Globus pallidus (tissue), 1 donor: ENCODE results near the gene CDH22.

ENCODE experiments used
- DNase-seq: peaks from one replicate; pipeline ENCODE4 v3.0.0-alpha.2; 2015; ENCODE audit warnings: low spot score

CDH22 gene

DNA sequence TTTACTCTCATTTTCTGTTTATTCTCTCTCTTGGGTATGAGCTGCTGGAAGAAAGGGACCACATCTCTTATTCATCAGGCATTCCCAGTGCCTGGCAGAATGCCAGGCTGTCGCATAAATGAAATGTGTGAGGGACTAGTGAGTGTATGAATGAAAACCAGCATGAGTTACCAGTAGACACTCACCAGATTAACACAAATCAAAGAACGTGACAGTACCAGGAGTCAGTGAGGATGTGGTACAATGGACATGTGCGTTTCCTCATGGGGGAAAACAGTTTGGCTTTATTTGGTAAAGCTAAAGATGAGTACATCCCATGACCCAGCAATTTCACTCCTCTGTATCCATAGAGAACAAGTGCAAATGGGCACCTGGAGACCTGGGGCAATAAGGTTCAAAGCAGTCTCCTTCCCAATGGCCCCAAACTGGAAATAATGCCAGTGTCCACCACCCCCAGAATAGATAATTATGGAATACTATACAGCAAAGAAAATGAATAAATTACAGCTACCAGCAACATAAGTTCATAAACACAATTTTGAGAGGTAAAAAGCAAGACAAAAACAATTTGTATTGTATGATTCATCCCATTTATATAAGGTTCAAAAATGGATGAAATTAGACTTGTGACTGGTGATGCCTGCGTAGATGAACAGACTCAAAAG is 93.3 kb downstream of the CDH22 start:
- no peak for DNase-seq

DNA sequence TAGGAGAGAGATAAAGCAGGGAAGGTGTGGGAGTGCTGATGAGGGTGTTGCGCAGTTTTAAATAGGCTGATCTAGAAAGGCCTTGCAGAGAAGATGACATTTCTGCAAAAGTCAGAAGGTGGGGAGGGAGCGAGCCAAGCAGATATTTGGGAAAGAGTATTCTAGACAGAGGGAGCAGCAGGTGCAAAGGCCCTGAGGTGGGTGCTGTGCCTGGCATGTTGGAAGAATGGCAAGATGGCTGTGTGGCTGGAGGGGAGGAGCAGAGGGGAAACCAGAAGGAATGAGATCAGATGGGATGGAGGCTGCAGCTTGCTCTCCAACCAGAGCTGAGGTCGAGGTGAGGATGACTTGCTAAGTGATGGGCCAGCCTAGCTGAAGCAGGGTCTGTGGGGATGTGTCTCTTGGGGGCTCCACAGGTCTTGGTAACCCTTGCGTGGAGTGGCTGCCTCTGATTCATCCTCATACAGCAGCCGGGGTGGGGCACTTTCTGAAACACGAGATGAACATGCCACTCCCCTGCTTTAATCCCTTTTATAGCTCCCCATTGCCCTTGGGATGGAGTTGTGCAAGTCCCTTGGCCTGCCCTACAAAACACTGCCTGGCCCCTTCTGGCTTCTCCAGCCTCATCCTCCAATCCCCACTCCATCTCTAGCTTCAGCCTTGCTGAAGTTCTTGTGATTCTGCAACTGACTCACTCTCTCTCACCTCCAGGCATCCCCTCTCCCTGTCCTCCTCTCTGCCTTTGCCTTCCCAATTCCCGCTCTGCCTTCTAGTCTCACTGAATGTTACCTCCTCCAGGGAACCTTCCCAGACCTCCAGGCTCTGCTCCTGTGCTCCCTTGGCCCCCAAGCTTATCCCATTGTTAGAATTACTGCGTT is 94.1 kb downstream of the CDH22 start:
- no peak for DNase-seq

DNA sequence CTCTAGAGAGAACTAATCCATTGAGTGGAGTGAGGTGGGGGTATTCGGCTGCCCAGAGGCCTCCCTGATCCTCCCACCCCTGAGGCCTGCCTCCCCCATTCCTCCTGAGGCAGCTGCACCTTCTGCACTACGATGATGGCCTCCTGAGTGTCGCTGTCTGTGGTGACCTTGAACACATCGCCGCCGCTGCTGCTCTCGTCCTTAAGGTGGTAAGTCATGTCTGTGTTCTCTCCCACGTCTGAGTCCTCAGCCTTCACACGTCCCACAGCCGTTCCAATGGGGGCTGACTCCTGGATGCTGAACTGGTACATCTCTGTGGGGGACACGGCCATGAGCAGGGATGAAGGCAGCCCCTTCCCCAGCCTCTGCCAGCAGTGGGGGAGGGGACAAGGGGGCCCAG is 95.4 kb downstream of the CDH22 start:
- no peak for DNase-seq

DNA sequence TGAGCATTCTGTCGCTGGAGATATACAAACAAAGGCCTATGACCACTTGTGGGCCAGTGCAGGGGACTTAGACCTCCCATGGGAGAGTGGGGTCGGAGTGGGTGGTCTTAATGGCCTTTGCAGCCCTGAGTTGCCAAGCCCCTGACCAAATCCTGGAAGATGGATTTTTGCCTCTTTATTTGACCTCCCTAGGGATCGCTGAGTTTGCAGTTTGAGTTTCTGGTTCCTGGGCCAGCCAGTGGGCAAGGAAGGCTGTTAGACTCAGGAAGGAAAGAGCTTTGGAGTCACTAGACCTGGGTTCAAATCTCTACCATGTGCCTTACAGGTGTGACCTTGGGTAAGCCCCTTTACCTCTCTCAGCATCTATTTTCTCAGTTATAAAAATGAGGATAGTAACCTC is 96.0 kb downstream of the CDH22 start:
- DNase-seq = no peak

DNA sequence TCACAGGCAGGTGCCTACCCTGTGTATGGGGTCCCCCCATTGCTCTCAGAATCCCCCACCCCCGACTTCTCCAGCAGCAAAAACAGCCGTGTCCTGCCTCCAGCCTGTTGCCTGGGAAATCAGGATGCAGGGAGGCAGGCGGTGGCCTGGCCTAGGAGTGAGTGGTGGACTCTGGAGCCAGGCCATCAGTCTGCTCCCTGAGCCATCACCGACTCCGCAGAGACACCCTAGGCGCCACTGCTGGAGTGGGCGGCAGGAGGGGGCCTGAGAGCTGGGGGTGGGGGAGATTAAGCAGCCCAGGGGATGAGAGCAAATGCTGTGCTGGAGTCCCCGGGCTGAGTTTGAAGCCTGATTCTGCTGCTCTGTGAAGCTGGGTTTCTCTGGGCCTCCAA is 97.0 kb downstream of the CDH22 start:
- no peak for DNase-seq

DNA sequence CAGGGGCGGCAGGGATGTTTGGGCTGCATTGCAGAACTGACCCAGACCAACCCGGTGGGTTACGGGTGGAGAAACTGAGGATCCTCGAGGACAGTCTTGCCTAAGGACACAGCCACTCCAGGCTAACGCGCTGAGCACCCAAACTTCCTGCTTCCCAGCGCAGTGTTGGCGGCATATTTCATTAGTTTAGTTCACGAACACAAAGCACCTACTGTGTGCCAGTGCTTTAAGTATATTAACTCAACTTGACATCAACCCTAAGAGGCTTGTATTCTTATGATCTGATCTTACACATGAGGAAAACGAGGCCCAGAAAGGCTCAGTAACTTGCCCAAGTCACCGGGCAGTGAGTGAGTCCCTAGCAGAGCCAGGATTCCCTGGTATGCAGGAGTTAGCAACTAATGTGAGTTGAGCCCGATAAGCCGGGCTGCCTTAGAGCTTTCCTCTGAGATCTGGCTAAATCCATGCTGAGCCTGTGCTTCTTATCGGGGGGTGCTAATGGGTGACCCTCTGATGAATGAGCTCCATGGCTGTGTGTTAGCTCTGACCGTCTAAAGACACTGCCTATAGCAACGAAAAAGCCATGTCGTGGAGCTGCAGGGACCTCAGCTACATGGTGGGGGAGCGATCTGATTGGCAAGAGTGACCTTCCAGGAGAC is 97.5 kb downstream of the CDH22 start:
- DNase-seq = no peak

DNA sequence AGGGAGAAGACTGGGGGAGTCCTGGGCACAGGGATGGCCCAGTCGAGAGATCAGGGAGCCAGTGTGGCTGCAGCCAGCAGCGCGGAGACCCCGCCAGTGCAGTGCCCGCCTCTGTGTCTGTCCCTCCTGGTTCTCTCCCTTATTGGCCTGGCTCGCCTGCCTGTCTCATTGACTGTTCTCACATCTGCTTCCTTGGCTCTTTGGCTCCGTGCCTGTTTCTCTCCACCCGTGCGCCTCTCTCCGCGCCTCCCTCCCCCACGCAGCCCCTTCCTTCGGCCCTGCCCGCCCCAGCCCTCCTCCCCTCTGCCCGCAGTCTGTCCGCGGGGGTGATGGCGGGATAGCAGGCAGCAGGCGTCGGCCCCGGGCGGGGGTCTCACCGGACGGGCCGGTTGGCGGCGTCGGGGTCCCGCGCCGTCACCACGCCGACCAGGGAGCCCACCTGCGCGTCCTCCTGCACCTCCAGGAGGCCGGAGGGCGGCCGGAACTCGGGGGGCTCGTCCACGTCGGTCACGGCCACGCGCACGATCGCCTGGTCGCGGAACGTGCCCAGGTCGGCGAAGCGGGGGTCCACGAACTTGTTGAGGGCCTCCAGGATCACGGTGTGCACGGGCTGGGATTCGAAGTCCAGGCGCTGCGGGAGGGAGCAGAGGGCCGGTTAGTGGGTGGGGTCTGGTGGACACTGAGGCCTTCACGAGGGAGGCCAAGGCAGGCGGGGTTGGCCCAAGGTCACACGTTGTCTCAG is 98.2 kb downstream of the CDH22 start:
- DNase-seq = no peak

DNA sequence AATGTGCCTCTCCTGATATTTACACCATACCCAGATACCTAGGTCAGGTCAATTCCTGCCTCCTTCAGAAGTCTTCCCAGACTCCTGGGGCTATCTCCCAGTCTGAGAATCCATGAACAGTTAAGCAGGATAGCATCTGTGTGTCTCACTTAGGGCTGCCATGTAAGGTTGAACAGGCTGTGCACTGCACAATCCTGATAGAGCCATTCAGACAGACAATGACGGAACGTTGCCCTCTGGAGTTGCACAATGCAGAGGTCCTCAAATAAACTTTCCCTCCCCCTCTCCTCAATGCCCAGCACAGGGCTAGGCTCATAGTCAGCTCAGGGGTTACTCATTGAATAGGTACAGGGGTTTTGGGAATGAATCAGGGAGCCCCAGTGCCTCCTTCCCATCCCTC is 100.5 kb downstream of the CDH22 start:
- no peak for DNase-seq

DNA sequence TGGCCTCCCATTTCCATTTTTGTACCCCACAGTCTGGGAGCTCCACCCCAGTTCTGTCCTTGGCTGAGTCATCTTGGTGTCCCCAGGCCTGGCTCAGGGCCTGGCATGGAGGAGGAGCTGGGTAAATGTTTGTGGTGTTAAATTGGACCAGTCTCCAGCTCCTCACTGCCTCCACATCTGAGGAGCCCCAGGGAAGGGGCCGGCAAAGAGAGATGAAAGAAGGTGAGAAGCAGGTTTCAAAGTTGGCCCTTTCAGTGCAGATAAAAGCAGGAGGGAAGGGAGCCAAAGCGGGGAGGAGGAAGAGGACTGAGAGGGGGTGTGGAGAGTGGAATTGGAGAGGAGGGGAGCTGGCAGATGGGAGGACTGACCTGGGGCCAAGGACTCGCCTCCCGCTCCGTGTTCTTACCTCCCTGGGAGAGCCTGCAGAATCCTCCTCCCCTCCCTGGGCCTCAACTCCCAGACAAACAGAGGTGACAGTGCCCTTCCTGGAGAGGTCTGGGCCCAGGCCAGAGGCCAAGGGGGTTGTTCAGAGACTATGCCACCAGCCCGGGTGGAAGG is 101.2 kb downstream of the CDH22 start:
- DNase-seq = no peak

DNA sequence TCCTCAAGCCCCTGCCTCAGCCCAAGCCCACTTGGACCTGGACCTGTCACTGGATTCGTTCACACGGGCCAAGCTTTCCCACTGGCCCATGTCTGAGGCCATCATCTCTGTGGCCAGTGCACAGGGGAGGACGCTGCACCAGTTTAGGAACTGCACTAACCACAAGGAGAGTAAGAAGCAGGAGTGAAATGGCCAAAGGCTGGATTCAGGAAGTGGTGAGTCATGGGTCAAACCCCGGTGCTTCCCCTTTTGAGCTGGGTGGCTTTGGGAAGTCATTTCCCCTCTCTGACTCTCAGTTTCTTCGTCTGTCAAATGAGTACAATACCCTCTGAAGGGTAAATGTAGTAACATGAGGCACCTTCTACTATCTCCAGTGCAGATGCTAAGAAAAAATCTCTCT is 102.3 kb downstream of the CDH22 start:
- DNase-seq = peak; percentile 49

DNA sequence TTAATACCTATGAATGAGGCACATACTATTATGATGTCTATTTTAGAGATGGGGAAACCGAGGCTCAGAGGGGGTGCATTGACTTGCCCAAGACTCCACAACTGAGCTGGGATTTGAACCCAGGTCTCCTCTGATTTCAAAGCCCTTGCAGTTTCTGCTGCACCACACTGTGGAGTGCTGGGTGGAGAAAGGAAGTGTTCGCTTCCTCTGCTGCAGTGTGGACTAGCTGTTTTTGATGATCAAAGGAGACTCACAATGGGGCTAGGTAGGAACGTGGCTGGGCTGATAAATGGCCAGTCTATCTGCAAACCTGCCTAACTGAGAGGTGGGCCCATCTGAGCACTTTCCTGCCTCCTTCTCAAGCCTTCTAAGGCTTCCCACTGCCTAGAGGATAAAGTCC is 102.9 kb downstream of the CDH22 start:
- DNase-seq = no peak

DNA sequence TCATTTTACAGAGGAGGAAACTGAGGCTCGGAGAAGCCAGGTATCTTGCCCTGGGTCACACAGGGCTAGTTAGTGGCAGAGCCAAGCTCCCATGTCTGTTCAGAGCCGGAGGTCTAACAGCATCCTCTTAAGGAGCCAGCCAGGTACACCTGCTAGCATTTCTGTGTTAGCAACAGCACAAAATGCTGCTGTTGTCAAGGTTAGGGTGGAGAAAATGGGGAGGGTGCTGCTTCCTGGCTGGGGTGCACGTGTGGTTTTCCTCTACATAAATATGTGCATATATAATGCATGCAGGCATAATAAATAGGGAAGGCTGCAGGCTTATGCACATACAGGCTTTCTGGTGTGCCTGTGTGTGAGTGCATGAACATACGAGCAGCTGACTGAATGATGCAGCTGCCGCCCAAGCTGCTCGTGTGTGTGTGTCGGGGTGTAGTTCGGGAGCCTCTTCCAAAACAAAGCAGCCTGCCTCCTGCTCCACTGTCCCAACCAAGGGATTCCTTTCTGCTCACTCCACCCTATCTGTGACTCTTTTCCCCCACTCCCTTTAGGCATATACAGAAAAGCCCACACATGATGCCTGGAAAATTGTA is 103.6 kb downstream of the CDH22 start:
- no peak for DNase-seq

DNA sequence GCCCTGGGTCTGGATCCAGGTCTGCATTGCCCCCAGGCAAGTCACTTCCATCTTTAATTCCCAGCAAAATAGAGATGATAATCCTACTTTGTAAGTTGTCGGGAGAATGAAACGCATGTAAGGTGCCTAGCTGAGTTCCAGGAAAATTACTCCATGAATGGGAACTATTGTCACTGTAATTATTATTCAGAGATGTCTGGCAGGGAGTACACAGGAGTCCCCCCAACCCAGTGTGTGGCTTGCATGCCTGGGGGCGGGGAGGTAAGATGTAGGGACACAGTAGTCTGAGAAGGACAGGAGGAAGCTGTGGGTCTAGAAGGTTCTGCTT is 104.8 kb downstream of the CDH22 start:
- DNase-seq = no peak

DNA sequence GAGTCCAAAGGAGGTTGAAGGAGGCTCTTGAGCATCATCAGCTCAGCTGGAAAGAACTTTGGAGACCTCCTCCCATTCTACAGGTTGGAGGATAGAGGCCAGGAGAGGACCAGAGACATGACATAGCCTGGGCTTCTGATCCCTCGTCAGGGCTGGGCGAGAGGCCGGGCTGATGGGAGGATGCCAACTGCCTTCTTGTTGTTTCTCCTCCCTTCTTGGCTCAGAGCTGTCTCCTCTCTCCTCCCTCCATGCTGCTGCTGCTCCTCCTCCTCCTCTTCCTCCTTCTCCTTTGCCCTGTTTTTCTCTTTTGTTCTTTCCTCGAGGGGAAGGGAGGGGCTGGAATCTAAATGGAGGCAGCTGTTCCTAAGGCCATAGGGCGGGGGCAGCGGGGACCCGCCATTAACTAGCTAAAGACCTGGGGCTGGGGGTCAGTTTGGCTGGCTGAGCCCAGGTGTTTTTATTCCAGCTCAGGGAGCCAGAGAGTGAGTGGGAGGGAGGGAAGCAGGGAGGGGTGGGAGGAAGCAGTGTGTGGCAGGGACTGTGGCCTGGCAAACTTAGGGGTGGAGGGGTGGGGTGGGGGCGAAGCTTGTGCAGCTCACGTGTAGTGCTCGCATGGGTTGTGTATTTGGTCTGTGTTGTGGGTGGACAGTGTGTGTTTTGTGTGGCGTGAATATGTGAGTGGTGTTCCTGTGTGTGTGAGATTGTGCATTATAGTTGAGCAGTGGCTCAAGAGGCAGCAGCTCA is 105.4 kb downstream of the CDH22 start:
- peak; percentile 45 for DNase-seq

DNA sequence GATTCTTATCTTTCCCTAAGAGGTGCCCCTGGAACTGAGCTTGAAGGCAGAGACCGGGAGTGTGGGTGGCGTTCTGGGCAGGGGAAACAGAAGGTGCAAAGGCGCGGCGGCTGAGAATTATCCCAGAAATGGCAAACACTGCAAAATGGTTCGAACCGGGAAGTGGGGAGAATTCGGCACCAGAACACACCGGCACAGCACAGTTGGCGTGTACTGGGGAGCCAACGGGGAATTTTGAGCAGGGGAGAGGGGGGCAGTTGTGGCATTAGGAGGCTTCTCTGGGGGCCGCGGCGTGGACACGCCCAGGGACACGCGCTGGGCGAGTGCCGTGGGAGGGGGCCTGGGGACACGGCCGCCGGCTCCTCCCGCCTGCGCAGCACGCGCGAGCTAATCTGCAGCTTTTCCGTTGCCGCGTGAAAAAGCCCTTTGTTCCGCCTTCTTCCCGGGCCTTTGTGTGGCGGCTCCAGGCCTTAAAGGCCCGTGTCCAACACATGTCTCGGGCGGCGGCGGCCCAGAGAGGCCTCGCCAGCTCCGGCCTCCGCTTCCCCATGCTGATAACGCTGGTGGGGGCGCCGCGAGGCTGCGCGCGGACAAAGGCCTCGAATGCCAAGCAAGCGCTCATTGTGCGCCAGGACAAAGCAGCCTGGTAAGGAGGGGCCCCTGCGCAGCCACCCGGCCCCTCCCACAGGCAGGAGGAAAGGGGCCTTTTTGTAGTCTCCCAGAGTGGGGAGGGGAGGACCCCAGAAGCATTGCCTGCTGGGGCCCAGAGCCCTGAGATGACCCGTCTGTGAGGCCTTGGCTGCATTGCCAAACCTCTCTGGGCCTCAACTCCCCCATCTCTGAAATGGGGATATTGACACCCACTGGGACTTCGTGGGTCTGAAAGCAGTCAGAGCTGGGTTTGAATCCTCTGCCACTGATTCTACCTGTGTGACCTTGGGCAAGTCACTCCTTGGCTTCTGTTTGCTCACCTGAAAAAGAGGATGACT is 107.4 kb downstream of the CDH22 start:
- peak; percentile 59 for DNase-seq

DNA sequence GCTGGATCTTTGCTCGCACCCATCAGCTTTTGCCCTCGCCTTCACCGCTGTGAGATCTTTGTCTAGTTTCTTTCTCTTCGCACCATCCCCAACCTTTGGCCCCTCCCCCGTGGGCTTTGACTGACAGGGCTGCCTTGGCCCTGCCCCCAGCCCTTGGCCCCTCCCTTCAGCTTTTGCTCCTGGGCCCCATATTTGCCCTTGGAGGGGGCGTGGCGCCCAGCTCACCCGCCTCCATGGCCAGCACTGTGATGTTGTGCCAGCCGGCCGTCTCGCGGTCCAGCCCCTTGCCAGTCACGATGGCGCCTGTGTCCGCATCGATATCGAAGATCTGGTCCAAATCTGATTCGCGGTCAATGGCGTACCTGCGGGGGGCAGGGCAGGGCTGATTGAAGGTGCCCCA is 109.1 kb downstream of the CDH22 start:
- no peak for DNase-seq

DNA sequence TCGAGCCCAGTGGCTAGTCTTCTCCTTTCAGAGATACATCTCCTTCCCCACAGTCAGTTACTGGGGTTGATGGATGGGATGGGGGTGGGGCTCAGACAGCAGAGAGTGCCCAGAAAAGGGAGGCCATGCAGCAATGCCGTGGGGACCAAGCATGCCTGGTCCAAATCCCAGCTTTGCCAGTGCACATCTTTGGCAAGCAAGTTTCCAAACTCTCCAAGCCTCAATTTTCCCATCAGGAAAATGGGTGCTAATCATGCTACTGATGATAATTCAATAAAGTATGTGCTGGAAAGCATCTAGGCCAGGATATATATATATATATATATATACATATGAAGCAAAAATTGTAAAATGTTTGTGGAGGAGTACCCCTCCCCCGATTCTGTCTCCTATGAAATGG is 111.3 kb downstream of the CDH22 start:
- no peak for DNase-seq

DNA sequence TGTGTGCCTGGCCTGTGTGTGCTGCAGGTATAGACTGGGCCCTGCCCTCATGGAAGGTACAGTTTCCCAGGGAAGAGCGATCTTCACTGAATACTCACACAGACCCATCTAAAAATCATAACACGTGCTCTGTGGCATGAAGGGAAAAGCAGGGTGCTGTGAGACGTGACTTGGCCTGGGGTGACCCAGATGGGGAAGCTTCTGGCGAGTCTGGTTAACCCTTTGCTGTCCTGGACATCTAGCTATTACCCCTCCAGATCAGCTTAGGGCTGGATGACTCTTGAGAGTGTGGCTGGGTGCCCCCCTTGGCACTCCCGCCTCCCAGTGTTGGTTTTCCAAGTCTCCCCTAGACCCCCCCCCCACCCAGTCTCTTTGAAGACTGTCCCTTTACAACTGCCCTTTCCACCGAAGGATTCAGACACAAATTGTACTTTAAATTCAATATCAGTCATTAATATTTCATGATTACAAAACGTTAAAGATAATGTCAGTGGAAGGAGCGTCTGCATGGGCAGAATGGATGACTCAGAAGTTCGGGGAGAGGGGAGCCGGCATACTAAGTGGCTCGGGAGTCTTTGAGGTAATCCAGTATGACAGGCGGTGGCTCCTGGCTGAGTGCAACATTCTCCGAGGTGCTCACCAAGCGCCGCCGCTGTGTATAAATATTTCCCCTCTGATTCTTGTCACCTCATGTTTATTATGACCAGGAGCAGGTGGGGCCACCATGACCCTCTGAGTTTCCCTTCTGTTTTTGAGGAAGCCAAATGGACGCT is 112.8 kb downstream of the CDH22 start:
- no peak for DNase-seq

DNA sequence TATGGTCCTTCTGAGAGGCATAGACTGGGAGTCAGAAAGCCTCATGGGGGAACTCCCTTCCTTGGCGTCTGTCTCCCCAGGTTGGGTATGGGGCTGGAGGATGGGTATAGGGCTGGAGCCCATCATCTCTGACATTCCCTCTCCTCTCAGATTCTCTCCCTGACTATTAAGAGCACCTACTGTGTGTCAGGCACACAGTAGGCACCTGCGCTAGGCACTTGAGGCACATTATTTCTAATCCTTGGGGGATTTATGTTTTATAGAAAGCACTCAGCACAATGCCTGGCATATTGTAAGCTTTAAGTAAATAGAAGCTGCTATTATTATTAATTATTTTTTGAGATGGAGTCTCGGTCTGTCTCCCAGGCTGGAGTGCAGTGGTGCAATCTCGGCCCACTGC is 113.9 kb downstream of the CDH22 start:
- no peak for DNase-seq
